Nucleus accumbens (tissue), 56 donors: ENCODE results near the gene ADAMTS10.
"Not testable (repeated sequence)": the region's sequence is repeated elsewhere in the genome, so short reads cannot be mapped to it uniquely, and the experiment has no call there.

Experiments used
- DNase-seq, 56 donors: peaks; one replicate each; lab custom pipeline; 2025; lab: John Stamatoyannopoulos, UW

Gene ADAMTS10

DNA sequence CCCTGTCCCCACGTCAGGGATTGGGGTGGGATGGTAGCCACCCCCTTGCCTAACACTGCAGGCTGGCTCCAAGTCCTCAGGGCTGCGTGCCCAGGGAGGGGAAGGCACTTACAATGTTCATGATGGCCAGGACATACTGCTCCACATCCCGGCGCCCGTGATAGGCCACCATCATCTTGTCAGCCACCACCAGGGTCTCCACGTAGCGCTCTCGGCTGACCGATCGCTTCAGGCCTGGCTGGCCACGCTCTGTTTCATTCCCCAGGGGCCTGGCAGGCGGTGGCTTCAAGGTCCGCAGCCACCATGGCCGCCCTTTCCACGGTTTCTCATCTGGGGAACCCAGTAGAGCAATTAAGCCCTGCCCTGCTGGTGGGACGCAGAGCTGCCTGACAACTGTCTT lies 9.7 kb downstream of the ADAMTS10 start:
- DNase-seq: no peak

DNA sequence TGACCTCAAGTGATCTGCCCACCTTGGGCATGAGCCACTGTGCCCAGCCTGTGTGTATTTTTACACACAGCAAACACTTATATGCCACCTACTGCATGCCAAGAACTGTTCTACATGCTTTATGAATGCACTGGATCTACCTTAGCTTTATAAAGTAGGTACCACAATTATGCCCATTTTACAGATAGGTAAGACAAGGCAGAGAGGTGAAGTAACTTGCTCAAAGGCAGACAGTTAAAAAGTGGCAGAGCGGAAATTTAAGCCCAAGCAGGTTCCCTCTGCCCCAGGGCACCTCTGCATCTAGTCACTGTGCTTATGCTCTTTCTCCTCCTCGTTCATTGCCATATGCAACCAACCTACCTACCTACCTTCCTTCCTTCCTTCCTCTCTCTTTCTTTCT lies 10.5 kb downstream of the ADAMTS10 start:
- no peak for DNase-seq

DNA sequence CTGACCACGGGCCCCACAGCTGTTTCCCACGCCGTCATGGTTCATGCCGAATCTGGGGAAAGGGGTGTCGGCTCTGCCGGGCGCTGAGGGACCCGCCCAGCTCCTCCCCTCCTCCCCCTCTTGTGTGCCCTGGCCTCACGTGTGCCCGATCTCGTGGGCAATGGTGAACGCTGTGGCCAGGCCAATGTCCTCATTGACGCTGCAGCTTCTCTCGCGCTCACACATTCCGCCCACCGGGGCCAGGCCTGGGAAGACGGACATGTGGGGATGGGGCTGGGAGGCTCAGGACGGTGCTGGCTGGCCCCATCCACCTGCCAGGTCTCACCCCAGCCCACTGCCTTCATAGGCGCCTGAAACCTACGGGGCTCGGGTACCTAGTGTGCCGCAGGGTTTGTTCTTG lies 14.3 kb downstream of the ADAMTS10 start:
- DNase-seq: no peak

DNA sequence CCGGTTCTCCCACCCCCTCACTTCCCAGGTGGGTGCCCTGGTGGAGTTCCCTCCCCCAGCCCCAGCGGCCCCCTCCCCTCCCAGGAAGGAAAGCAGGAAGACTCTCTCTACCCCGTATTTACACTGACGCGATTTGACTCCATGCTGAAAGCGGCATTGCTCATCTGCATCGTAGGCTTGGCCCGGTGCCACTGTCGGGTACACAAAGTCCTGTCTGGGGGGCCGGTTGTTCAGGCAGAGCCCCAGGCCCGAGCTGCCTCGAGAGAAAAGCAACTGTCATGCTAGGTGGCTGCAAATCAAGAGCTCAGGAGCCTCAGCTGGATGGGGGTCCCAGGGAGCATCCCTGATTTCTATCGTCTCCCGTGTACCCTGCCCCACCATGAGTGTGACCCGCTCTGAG lies 14.9 kb downstream of the ADAMTS10 start:
- DNase-seq: no peak

- no peak for DNase-seq
Observed at GRCh38 chr19:8593931-8594330, 16.6 kb downstream of the ADAMTS10 start.

DNA sequence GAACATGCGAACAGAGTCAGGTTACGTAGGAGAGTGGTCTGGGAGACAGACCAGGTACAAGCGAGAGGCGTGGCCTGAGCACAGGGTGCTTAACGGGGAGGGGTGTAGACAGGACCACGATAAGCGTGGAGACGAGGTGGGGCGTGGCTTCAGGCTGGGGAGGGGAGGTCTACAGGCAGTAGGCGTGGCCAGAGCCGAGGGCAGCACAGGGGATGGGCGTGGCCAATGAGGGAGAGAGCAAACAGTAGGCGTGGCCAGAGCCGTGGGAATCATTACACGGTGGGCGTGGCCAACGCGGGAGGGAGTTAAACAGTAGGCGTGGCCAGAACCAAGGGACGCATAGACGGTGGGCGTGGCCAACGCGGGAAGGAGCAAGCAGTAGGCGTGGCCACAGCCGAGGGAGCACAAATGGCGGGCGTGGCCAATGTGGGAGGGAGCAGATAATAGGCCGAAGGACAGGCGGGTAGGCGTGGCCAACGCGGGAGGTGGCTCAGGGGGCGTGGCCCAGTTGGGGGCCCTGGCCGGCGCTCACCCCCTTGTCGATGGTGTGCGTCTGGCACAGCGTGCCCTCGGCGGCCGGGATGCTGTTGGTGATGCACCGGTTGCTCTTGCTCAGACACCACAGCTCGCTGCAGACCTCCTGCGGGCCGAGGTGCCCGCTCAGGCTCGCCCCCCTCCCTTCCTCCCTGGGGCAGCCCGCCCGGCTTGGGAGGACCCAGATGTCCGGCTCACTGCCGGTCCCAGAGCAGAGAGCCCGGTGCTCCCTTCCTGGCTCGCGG lies 18.1 kb downstream of the ADAMTS10 start:
- DNase-seq: peak in 54 of 56 donors; percentile 10 to 94 (median 76)

DNA sequence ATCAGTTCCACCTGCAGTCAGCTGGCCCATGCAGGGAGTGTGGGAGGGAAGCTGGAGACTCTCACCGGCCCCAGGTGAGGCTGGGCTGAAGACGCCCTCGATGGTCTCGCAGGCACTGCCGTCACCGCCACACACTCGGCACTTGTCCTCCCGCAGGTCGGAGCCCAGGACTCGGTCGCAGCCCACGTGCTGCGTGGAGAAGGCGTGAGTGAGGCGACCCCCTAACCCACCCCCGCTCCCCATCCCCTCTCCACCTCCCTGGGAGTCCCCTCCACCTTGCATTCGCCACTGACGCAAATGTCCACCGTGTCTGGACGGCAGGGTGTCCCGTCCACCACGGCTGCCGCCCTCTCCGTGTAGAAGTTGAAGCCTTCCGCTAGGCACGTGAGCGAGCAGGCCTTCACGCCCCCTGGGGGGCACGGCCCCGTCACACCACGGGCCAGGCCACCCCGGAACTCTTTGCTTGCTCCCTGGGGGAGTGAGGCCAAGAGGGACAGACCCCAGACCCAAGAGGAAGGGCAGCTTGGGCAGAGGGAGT lies 21.3 kb downstream of the ADAMTS10 start:
- no peak for DNase-seq

DNA sequence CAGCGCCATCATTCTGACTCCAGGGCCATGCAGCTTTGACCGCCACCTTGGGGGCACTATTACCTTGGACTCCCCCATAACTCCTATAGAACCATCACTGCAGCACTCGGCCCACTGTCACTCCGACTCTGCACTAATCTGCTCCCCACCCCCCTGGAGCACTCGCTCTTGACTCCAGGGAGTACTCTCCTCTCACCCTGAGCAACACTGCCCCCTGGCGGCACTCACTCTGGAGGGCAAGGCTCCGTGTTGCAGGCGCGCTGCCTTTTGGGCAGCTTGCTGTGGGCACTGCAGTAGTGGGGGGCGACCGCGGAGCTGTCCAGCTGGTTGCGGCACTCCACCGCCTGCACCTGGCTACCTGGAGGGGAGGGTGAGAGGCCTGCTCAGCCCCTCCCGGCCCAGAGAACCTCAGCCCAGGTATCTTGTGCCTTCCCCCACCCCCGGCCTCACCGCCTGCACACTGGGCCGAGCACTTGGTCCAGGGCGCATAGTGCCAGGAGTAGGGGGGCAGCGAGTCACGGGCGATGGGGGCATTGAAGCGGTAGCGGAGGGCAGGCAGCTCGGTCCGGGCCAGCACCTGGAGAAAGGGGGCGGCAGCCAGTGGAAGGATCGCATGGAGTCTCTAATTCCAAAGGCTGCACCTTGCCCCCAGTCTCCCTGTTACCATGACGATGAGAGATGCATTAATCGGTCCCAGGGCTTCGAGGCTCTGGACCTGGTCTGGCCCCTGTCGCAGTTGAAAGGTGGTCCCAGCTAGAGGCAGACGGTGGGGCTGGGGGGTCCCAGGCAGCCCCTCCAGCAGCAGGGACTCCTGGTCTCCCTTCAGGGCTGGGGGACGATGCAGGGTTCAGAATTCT lies 24.4 kb downstream of the ADAMTS10 start:
- DNase-seq: peak in 5 of 56 donors; percentile 4 to 33 (median 10)

DNA sequence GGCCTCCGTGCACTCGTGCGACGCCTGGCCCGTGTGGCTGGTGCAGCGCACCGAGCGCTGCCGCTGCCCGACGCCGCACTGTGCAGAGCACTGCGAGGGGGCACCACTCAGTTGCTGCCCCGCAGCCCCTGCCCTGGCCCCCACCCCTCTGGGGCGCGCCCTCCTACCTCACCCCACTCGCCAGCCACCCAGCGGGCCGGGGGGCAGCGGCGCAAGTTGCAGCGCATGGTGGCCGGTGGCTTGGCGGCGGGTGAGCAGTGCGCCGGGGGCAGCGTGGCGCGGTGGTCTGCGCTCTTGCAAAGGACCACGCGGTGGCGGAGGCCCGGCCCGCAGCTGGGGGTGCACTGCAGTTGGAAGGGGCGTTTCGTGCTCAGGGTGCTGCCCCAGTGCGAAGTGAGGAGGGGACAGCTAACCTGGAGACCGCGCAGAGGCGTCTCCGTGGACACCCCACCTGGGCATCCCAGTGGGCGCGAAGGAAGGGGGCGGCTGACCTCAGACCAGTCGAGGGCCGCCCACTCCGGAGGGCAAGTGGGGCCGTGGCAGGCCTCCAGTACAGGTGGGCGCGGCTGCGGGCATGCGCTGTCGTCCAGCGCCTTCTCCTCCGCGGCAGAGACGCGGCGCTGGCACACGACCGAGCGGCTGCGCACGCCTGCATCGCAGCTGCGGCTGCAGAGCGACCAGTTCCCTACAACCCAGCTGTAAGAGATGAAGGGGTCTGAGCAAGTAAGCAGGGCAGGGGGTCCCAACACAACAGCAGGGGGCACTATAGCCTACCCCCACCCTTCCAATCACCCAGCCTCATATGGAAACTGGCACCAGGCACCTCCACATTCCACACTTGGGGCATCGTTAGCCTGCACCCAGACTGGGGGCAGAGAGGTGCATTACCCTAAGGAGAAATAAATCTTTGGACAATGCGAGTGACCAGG lies 25.3 kb downstream of the ADAMTS10 start:
- DNase-seq: no peak

DNA sequence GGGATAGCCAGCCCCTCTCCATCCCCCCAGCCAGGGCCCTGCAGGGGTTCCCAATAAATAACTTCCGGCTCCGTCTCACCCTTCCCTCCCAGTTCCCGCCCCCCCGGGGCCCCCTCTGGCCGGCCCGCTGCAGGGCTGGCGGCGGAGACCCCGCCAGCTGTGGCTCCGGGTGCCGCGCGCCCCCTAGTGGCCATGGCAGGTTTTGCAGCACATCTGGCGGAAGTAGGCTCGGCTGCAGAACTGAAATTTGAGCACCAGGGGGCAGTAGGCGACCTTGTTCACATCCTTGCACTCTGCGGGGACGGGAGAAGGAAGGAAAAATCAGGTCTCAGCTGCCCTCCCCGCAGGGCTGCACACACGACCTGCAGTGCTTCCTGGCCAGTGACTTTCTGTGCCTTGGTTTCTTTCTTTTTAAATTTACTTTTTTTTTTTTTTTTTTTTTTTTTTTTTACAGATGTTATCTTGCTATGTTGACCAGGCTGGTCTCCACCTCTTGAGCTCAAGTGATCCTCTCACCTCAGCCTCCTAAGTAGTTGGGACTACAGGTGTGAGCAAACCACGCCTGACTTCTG lies 29.7 kb downstream of the ADAMTS10 start:
- DNase-seq: peak in 43 of 56 donors; percentile 9 to 76 (median 34)

DNA sequence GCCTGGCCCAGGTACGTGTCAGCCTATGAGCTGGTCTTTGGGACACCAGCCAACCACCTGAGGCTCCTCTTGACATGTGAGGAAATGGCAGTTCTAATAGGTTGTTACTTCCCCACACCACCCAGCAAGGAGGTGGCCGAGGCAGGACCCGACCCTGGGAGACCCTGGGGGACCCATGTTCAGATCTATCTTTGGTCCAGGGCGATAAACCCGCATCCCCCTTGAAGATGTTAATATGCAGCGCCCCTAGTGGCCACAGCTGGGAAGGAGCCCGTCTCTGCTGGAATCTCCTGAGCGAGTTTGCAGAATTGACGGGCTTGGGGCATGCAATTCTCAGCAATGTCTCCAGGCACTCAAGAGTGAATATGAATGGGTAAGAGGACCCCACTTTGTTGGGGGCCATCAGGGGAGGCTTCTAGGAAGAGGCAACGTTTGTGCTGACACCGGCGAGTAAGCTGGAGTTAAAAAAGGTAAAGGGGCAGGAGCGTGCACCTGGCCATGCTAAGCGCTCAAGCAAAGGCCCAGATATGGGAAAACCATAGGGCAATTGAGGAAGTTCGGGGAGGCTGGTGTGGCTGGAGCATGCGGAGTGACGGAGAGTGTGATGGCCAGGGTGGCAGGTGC lies 31.8 kb downstream of the ADAMTS10 start:
- peak in 43 of 56 donors; percentile 4 to 84 (median 39) for DNase-seq

DNA sequence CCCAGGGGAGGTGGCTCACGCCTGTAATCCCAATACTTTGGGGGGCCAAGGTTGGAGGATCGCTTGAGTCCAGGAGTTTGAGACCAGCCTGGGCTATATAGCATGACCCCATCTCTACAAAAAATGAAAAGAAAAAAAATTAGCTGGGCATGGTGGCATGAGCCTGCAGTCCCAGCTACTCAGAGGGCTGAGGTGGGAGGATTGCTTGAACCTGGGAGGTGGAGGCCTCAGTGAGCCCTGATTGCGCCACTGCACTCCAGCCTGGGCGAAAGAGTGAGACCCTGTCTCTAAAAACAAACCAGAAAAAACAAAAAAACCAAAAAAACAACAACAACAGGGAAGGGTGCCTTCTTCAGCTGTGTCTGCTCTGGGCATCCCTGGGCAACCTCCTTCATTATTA lies 32.8 kb downstream of the ADAMTS10 start:
- DNase-seq: no peak

DNA sequence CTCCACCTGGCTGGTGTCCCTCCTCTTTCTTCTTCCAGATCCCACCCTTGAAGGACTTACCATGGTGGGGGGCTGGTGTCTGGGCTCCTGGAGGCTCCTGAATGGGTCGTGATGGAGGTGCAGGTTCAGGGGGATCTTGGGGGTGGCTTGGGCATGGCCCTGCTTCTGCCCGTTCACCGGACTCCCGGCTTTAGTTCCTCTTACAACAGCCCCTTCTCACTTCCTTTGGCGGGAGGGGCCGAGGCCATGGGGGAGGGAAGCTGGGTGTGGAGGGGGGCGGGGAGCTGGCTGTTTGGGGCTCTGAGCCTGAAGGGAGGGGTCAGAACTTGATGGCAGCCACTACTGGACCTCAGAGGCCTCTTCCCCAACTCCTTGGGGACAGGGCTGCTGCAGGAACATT lies 33.3 kb downstream of the ADAMTS10 start, which contains the start of gene MYO1F:
TSS of gene MYO1F (minus strand) at position 196 of the 400 bp plus-strand sequence. CDS start at position 63, 133 bp downstream.
- DNase-seq: peak in 14 of 56 donors; percentile 4 to 27 (median 11)

- no peak for DNase-seq
Observed at GRCh38 chr19:8576273-8576993, 34.1 kb downstream of the ADAMTS10 start.

GRCh38 chr19:8575467-8575997 lies 35.0 kb downstream of the ADAMTS10 start:
- no peak for DNase-seq

- not testable (repeated sequence) for DNase-seq
Observed at GRCh38 chr19:8574619-8574922, 35.9 kb downstream of the ADAMTS10 start.

- DNase-seq: no peak
Observed at GRCh38 chr19:8573316-8573715, 37.2 kb downstream of the ADAMTS10 start.

DNA sequence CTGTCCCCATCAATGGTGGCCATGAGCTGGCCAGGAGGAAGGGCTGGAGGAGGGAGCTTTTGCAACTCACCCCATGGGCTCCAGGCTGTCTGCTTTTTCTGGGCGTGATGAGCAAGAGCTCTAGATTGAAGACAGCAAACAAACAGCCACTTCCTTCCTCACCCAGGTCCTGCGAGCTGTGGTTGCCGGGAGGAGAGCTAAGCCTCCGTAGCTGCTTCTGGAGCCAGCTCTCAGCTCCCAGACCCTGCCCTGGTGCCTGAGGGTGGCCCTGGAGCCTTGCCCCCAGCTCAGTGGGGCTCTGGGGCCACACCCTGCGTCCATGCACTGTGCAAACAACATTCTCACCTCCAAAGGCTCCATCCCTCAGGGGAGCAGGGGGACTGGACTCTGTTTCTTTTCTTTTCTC lies 39.5 kb downstream of the ADAMTS10 start:
- peak in 23 of 56 donors; percentile 4 to 69 (median 24) for DNase-seq
